ENCODE data around the gene DUSP1. TPM values are rescaled to one million over a fixed set of nuclear protein-coding genes. Genes with fewer than 3 reads are reported as not detected.
"Not testable (repeated sequence)": the region's sequence is repeated elsewhere in the genome, so short reads cannot be mapped to it uniquely, and the experiment has no call there.

The DUSP1 gene
- total RNA-seq, 1 donor from 2014 or later = 10.6 TPM

GRCh38 chr5:172791726-172792445 lies 20.9 kb upstream of the DUSP1 start:
- H3K4me1 Mint-ChIP-seq = peaks cover 2% of the 10 kb centered on the region
- intact Hi-C loops (cut with micrococcal nuclease) = no loop called here

GRCh38 chr5:172791286-172791685 lies 20.3 kb upstream of the DUSP1 start:
- Mint-ChIP-seq H3K27me3 (no peaks in the 10 kb centered on the region), H3K27ac (no peak overlapping the region), H3K4me1 (peaks cover 2% of the 10 kb centered on the region), H3K9me3 (no peaks in the 10 kb centered on the region), H3K36me3 (ENCODE audit: low read depth) (no peaks in the 10 kb centered on the region), H3K4me3 (no peak overlapping the region)
- intact Hi-C loops (cut with micrococcal nuclease) = no loop called here
- DNase-seq = no peak

More at GRCh38 chr5:172791726-172792445, 20.9 kb upstream of the DUSP1 start:
- Mint-ChIP-seq H3K27me3 (no peaks in the 10 kb centered on the region), H3K27ac (no peak overlapping the region), H3K36me3 (ENCODE audit: low read depth) (no peaks in the 10 kb centered on the region), H3K9me3 (no peaks in the 10 kb centered on the region), H3K4me3 (no peak overlapping the region)
- DNase-seq = no peak

GRCh38 chr5:172790496-172790889 lies 19.5 kb upstream of the DUSP1 start:
- Mint-ChIP-seq H3K27ac (no peak overlapping the region), H3K27me3 (no peaks in the 10 kb centered on the region), H3K4me1 (peaks cover 2% of the 10 kb centered on the region), H3K36me3 (ENCODE audit: low read depth) (no peaks in the 10 kb centered on the region), H3K9me3 (no peaks in the 10 kb centered on the region), H3K4me3 (no peak overlapping the region)
- intact Hi-C loops (cut with micrococcal nuclease) = no loop called here
- DNase-seq = no peak

- intact Hi-C loops (cut with micrococcal nuclease) = no loop called here
- H3K9me3 Mint-ChIP-seq = no peaks in the 10 kb centered on the region
- no peak overlapping the region for H3K4me3 Mint-ChIP-seq
- peaks cover 2% of the 10 kb centered on the region for H3K4me1 Mint-ChIP-seq
- H3K27me3 Mint-ChIP-seq = no peaks in the 10 kb centered on the region
- H3K27ac Mint-ChIP-seq = no peak overlapping the region
- no peak for DNase-seq
- no peaks in the 10 kb centered on the region for H3K36me3 Mint-ChIP-seq (ENCODE audit: low read depth)
Measured at GRCh38 chr5:172789687-172790495, 18.9 kb upstream of the DUSP1 start.

- Mint-ChIP-seq H3K4me1 (peaks cover 2% of the 10 kb centered on the region), H3K9me3 (no peaks in the 10 kb centered on the region), H3K36me3 (ENCODE audit: low read depth) (no peaks in the 10 kb centered on the region), H3K27me3 (no peaks in the 10 kb centered on the region), H3K4me3 (no peak overlapping the region), H3K27ac (no peak overlapping the region)
- intact Hi-C loops (cut with micrococcal nuclease) = no loop called here
- no peak for DNase-seq
Measured at GRCh38 chr5:172788771-172789686, 18.0 kb upstream of the DUSP1 start.

GRCh38 chr5:172787538-172787937 lies 16.5 kb upstream of the DUSP1 start:
- DNase-seq; intact Hi-C loops (cut with micrococcal nuclease); H3K9me3 Mint-ChIP-seq; H3K27ac Mint-ChIP-seq; H3K4me3 Mint-ChIP-seq; H3K36me3 Mint-ChIP-seq (ENCODE audit: low read depth); H3K27me3 Mint-ChIP-seq; H3K4me1 Mint-ChIP-seq: not testable (repeated sequence)

- no peak for DNase-seq
- no peaks in the 10 kb centered on the region for H3K4me1 Mint-ChIP-seq
- H3K27me3 Mint-ChIP-seq = no peaks in the 10 kb centered on the region
- H3K4me3 Mint-ChIP-seq = no peak overlapping the region
- intact Hi-C loops (cut with micrococcal nuclease) = no loop called here
- no peak overlapping the region for H3K27ac Mint-ChIP-seq
- no peaks in the 10 kb centered on the region for H3K9me3 Mint-ChIP-seq
- H3K36me3 Mint-ChIP-seq (ENCODE audit: low read depth) = no peaks in the 10 kb centered on the region
Measured at GRCh38 chr5:172786736-172787462, 15.9 kb upstream of the DUSP1 start.

GRCh38 chr5:172785429-172786088 lies 14.6 kb upstream of the DUSP1 start:
- DNase-seq = no peak
- H3K4me3 Mint-ChIP-seq = no peak overlapping the region
- intact Hi-C loops (cut with micrococcal nuclease) = no loop called here
- H3K27me3 Mint-ChIP-seq = no peaks in the 10 kb centered on the region
- H3K4me1 Mint-ChIP-seq = no peaks in the 10 kb centered on the region
- H3K36me3 Mint-ChIP-seq (ENCODE audit: low read depth) = no peaks in the 10 kb centered on the region
- no peak overlapping the region for H3K27ac Mint-ChIP-seq
- H3K9me3 Mint-ChIP-seq = no peaks in the 10 kb centered on the region

GRCh38 chr5:172784162-172784561 lies 13.2 kb upstream of the DUSP1 start:
- DNase-seq; H3K4me3 Mint-ChIP-seq; H3K36me3 Mint-ChIP-seq (ENCODE audit: low read depth); H3K4me1 Mint-ChIP-seq; H3K27ac Mint-ChIP-seq; H3K27me3 Mint-ChIP-seq; H3K9me3 Mint-ChIP-seq; intact Hi-C loops (cut with micrococcal nuclease): not testable (repeated sequence)

GRCh38 chr5:172783319-172783718 lies 12.3 kb upstream of the DUSP1 start:
- H3K9me3 Mint-ChIP-seq; H3K27me3 Mint-ChIP-seq; H3K27ac Mint-ChIP-seq; DNase-seq; intact Hi-C loops (cut with micrococcal nuclease); H3K36me3 Mint-ChIP-seq (ENCODE audit: low read depth); H3K4me1 Mint-ChIP-seq; H3K4me3 Mint-ChIP-seq: not testable (repeated sequence)

GRCh38 chr5:172782169-172783039 lies 11.4 kb upstream of the DUSP1 start:
- Mint-ChIP-seq H3K27me3 (no peaks in the 10 kb centered on the region), H3K9me3 (no peaks in the 10 kb centered on the region), H3K4me1 (peaks cover 12% of the 10 kb centered on the region), H3K4me3 (no peak overlapping the region), H3K27ac (no peak overlapping the region), H3K36me3 (ENCODE audit: low read depth) (no peaks in the 10 kb centered on the region)
- intact Hi-C loops (cut with micrococcal nuclease) = no loop called here
- DNase-seq = no peak

GRCh38 chr5:172779691-172780341 lies 8.8 kb upstream of the DUSP1 start:
- Mint-ChIP-seq H3K4me3 (no peak overlapping the region), H3K27me3 (no peaks in the 10 kb centered on the region), H3K9me3 (no peaks in the 10 kb centered on the region), H3K27ac (no peak overlapping the region), H3K4me1 (peaks cover 22% of the 10 kb centered on the region), H3K36me3 (ENCODE audit: low read depth) (no peaks in the 10 kb centered on the region)
- DNase-seq = no peak
- intact Hi-C loops (cut with micrococcal nuclease) = loop anchor here (5.0 to 10.0 kb wide), 2 partner anchors 547 to 835 kb away; partner anchors contain the start of genes BOD1 and STC2
